H1 (cell line): ENCODE measurements around the gene TACR3. TPM values are rescaled to one million over a fixed set of nuclear protein-coding genes. Genes with fewer than 3 reads are reported as not detected.
"Not testable (repeated sequence)": the region's sequence is repeated elsewhere in the genome, so short reads cannot be mapped to it uniquely, and the experiment has no call there.

Source experiments
- CTCF ChIA-PET: fragments of 300-600 bp; sonication (Branson Sonifier 250); formaldehyde crosslinking; loops from one replicate; lab custom pipeline; 2021; ENCODE audit not compliant: partially characterized antibody; lab: Charles Lee
- POLR2A ChIA-PET: fragments of 300-600 bp; sonication (Branson Sonifier 250); formaldehyde crosslinking; loops from one replicate; lab custom pipeline; 2021; ENCODE audit warnings: inconsistent platforms; ENCODE audit not compliant: partially characterized antibody; lab: Charles Lee
- DNase-seq, 2 experiments: peaks; one replicate each; pipeline versions ENCODE4 v3.0.0 to v3.0.0-alpha.2; 2010 to 2022; ENCODE audit warnings: low spot score in 2 of 2, low read depth in 1 of 2, mixed read lengths in 1 of 2
- FAIRE-seq: peaks from 2 replicates; lab custom pipeline; 2011; peaks lifted over from hg19 to GRCh38; lab: Jason Lieb, UNC
- H2AFZ ChIP-seq: 2 replicates; pipeline ENCODE4 v1.8.1; 2012; ENCODE audit warnings: low read length, inconsistent platforms
- H2AK5ac ChIP-seq: 2 replicates; pipeline ENCODE4 v1.6.1; 2013; ENCODE audit warnings: low read depth, low read length
- H2BK120ac ChIP-seq: replicated peaks from 2 replicates; pipeline ENCODE3; 2013; ENCODE audit warnings: low read depth, low read length, inconsistent platforms
- H2BK12ac ChIP-seq: 2 replicates; pipeline ENCODE4 v1.6.1; 2013; ENCODE audit warnings: low read depth, low read length
- H2BK15ac ChIP-seq: 2 replicates; pipeline ENCODE4 v1.6.1; 2013; ENCODE audit warnings: low read length
- H2BK20ac ChIP-seq: 2 replicates; pipeline ENCODE4 v1.6.1; 2013; ENCODE audit warnings: low read length
- H2BK5ac ChIP-seq: 2 replicates; pipeline ENCODE4 v1.6.1; 2013; ENCODE audit warnings: low read depth, low read length
- H3K14ac ChIP-seq: 2 replicates; pipeline ENCODE4 v1.6.1; 2013; ENCODE audit warnings: inconsistent platforms; ENCODE audit not compliant: insufficient read length
- H3K18ac ChIP-seq: 2 replicates; pipeline ENCODE4 v1.6.1; 2013; ENCODE audit warnings: low read length; ENCODE audit errors: extremely low read depth
- H3K23ac ChIP-seq: 2 replicates; pipeline ENCODE4 v1.6.1; 2013; ENCODE audit warnings: inconsistent platforms; ENCODE audit not compliant: insufficient read length
- H3K23me2 ChIP-seq: 2 replicates; pipeline ENCODE4 v1.6.1; 2013; ENCODE audit warnings: low read depth, low read length
- H3K27ac ChIP-seq: 2 replicates; pipeline ENCODE4 v1.6.1; 2011; ENCODE audit warnings: low read depth, low read length, inconsistent platforms
- H3K27me3 ChIP-seq, 4 experiments: replicated peaks in 1 of 4; 1 replicate in 1 of 4; 2 replicates in 3 of 4; pipeline versions ENCODE4 v1.6.1 to v1.8.1; 2011 to 2013; ENCODE audit warnings: low read length in 3 of 4, mild to moderate bottlenecking in 3 of 4, inconsistent platforms in 2 of 4, mixed read lengths in 2 of 4, moderate library complexity in 1 of 4; ENCODE audit not compliant: control insufficient read depth in 3 of 4, insufficient read depth in 3 of 4; ENCODE audit errors: extremely low read depth in 1 of 4
- H3K36me3 ChIP-seq, 4 experiments: 2 replicates each; pipeline versions ENCODE4 v1.6.1 to v1.8.1; 2011 to 2013; ENCODE audit warnings: mild to moderate bottlenecking in 4 of 4, low read length in 3 of 4, moderate library complexity in 2 of 4, control low read depth in 1 of 4, inconsistent platforms in 1 of 4; ENCODE audit not compliant: insufficient read depth in 4 of 4, control insufficient read depth in 2 of 4
- H3K4ac ChIP-seq: replicated peaks from 2 replicates; pipeline ENCODE3; 2013; ENCODE audit warnings: low read length, low read depth, mixed read lengths, inconsistent platforms; ENCODE audit not compliant: insufficient read length
- H3K4me1 ChIP-seq, 4 experiments: replicated peaks in 1 of 4; 1 replicate in 1 of 4; 2 replicates in 3 of 4; pipeline versions ENCODE4 v1.6.1 to v1.8.1; 2011 to 2013; ENCODE audit warnings: low read length in 3 of 4, inconsistent platforms in 2 of 4, mixed read lengths in 1 of 4; ENCODE audit not compliant: insufficient read depth in 4 of 4, control insufficient read depth in 3 of 4
- H3K4me2 ChIP-seq, 2 experiments: 2 replicates each; pipeline versions ENCODE4 v1.6.1 to v1.8.1; 2011 to 2013; ENCODE audit warnings: low read depth in 2 of 2, low read length in 2 of 2, control low read depth in 1 of 2, inconsistent platforms in 1 of 2, mild to moderate bottlenecking in 1 of 2; ENCODE audit not compliant: insufficient read depth in 1 of 2
- H3K4me3 ChIP-seq, 4 experiments: fragments of 200-600, 300-600 bp in 1 of 4; sonication (generic), shearing (Covaris generic), sonication (Bioruptor Twin) in 1 of 4; 2 replicates each; pipeline versions ENCODE4 v1.5.1 to v1.8.1; 2011 to 2016; ENCODE audit warnings: low read length in 4 of 4, low read depth in 3 of 4, control low read depth in 2 of 4, inconsistent platforms in 2 of 4, mild to moderate bottlenecking in 2 of 4, mixed read lengths in 1 of 4, moderate library complexity in 1 of 4; ENCODE audit not compliant: insufficient read depth in 2 of 4; ENCODE audit errors: extremely low read depth in 1 of 4
- H3K56ac ChIP-seq: replicated peaks from 2 replicates; pipeline ENCODE3; 2013; ENCODE audit warnings: low read depth, mild to moderate bottlenecking, mixed read lengths, low read length, inconsistent platforms; ENCODE audit not compliant: insufficient read length
- H3K79me1 ChIP-seq: 2 replicates; pipeline ENCODE4 v1.6.1; 2013; ENCODE audit warnings: low read depth, low read length, control low read depth
- H3K79me2 ChIP-seq, 2 experiments: 2 replicates each; pipeline versions ENCODE4 v1.6.1 to v1.8.1; 2012 to 2013; ENCODE audit warnings: low read length in 2 of 2, mild to moderate bottlenecking in 2 of 2, inconsistent platforms in 1 of 2; ENCODE audit not compliant: insufficient read depth in 2 of 2, control insufficient read depth in 1 of 2
- H3K9ac ChIP-seq, 4 experiments: replicated peaks in 1 of 4; 1 replicate in 1 of 4; 2 replicates in 3 of 4; pipeline versions ENCODE4 v1.6.1 to v1.8.1; 2011 to 2013; ENCODE audit warnings: low read depth in 3 of 4, low read length in 3 of 4, control low read depth in 2 of 4, mild to moderate bottlenecking in 2 of 4, moderate library complexity in 2 of 4, inconsistent platforms in 1 of 4; ENCODE audit errors: extremely low read depth in 1 of 4
- H3K9me3 ChIP-seq, 2 experiments: 2 replicates each; pipeline versions ENCODE4 v1.6.1 to v1.8.1; 2012 to 2013; ENCODE audit warnings: mild to moderate bottlenecking in 2 of 2, moderate library complexity in 2 of 2, control low read depth in 1 of 2, inconsistent platforms in 1 of 2, low read depth in 1 of 2, low read length in 1 of 2, mixed read lengths in 1 of 2; ENCODE audit not compliant: insufficient read depth in 2 of 2
- H4K20me1 ChIP-seq, 2 experiments: replicated peaks in 1 of 2; 2 replicates each; pipeline versions ENCODE3 to v1.8.1; 2011 to 2013; ENCODE audit warnings: inconsistent platforms in 2 of 2, low read length in 2 of 2, mild to moderate bottlenecking in 1 of 2; ENCODE audit not compliant: insufficient read depth in 2 of 2, control insufficient read depth in 1 of 2
- H4K5ac ChIP-seq: 2 replicates; pipeline ENCODE4 v1.6.1; 2013; ENCODE audit warnings: low read length, low read depth, mixed read lengths, inconsistent platforms; ENCODE audit not compliant: insufficient read length
- H4K8ac ChIP-seq: 2 replicates; pipeline ENCODE4 v1.8.0; 2013; ENCODE audit warnings: mild to moderate bottlenecking, moderate library complexity, low read length, inconsistent platforms; ENCODE audit not compliant: insufficient read depth; ENCODE audit errors: extremely low read depth
- H4K91ac ChIP-seq: replicated peaks from 2 replicates; pipeline ENCODE3; 2013; ENCODE audit warnings: low read length, mixed read lengths, inconsistent platforms; ENCODE audit not compliant: insufficient read length
- BACH1 ChIP-seq: IDR thresholded peaks from 2 replicates; pipeline ENCODE4 v1.6.1; 2012; ENCODE audit warnings: low read length, improper control_type of control experiment
- JUN ChIP-seq: IDR thresholded peaks from 2 replicates; pipeline ENCODE4 v1.6.1; 2011; ENCODE audit warnings: low read depth, mild to moderate bottlenecking, improper control_type of control experiment, low read length
- SIRT6 ChIP-seq: IDR thresholded peaks from one replicate; pipeline ENCODE4 v1.7.1; 2012; ENCODE audit warnings: low read length, inconsistent platforms
- SP2 ChIP-seq: IDR thresholded peaks from 2 replicates; pipeline ENCODE4 v1.6.1; 2012; ENCODE audit warnings: mild to moderate bottlenecking, low read length, inconsistent platforms
- TAF7 ChIP-seq: optimal IDR thresholded peaks from 2 replicates; pipeline ENCODE3; 2011; ENCODE audit warnings: low read depth, mild to moderate bottlenecking, inconsistent platforms, low read length, moderate library complexity, borderline replicate concordance
- polyA plus RNA-seq, 7 experiments: library from polyadenylated mRNA; depleted of rRNA in 3 of 7; stranded (reverse) in 5 of 7; unstranded in 2 of 7; fragments of >200 nt in 5 of 7; fragments of 200-250 nt in 2 of 7; gene quantifications; 1 replicate in 5 of 7; 2 replicates in 1 of 7; 4 replicates in 1 of 7; pipeline versions ENCODE4 v1.2.1 to v1.2.3, GENCODE V29; 2011 to 2013; ENCODE audit warnings: missing spikeins in 2 of 7, mixed read lengths in 2 of 7
- total RNA-seq: library from RNA; stranded (reverse); fragmentation: NEBNext Ultra II Directional; extraction: Animal tissue kit (Norgen Biotek cat#: 25700); gene quantifications from 2 replicates; pipeline ENCODE4 v1.2.1, GENCODE V29; 2021
- TF ChIP-seq, protein P1 (sequence below): IDR thresholded peaks from 2 replicates; pipeline ENCODE4 v1.6.1; 2011; ENCODE audit warnings: low read length, improper control_type of control experiment

TACR3 gene
- total and polyA plus RNA-seq, 2 of the 8 experiments (the other 6 are each of a cell fraction or from before 2014, with no cell fraction given): 0.30 to 2.3 TPM

DNA sequence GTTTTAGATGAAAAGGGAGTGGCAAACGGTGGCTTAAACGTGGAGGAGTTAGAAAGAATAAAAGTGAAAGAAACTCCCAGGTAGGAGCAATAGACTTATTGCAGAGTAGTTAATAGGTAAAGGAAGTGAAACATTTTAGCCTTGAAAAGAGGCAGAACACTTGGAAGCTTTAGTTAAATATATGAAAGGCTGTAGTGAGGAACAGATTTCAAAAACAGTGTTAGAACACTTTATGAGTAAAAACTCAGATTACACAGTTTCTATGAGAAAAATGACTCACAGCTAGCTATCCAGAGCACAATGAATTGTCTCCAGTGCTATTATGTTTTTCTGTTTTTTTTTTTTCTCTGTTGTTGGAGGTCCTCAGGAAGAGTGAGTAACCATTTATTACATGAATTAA, 45.8 kb downstream of the TACR3 start (continued):
- TF ChIP-seq TAF7 (no peak), SIRT6 (no peak), BACH1 (no peak), SP2 (no peak), JUN (no peak)
- TF ChIP-seq, protein P1, sequence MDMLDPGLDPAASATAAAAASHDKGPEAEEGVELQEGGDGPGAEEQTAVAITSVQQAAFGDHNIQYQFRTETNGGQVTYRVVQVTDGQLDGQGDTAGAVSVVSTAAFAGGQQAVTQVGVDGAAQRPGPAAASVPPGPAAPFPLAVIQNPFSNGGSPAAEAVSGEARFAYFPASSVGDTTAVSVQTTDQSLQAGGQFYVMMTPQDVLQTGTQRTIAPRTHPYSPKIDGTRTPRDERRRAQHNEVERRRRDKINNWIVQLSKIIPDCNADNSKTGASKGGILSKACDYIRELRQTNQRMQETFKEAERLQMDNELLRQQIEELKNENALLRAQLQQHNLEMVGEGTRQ: no peak
- TF ChIP-seq, all 59 proteins: peak for 0

DNA sequence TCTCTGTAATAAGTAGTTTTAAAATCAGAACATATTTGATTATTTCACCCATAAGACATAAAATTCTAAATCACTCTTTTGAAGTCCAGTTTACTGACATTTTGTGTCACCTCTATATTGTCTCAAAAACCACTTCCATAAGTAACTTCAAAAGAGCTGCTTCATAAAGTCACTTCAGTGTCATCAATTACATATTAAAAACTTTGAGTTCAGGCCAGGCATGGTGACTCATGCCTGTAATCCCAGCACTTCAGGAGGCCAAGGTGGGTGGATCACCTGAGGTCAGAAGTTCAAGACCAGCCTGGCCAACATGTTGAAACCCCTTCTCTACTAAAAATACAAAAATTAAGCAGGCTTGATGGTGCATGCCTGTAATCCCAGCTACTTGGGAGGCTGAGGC, 53.0 kb downstream of the TACR3 start:
- H2BK20ac ChIP-seq, H4K8ac ChIP-seq, H3K9ac ChIP-seq, H2AFZ ChIP-seq, H2BK15ac ChIP-seq, H2BK120ac ChIP-seq, H3K4me2 ChIP-seq, H3K18ac ChIP-seq, H3K27me3 ChIP-seq, DNase-seq, H3K14ac ChIP-seq, H4K5ac ChIP-seq, H3K79me2 ChIP-seq, H3K79me1 ChIP-seq, H4K91ac ChIP-seq, FAIRE-seq, H2AK5ac ChIP-seq, H3K4me3 ChIP-seq, POLR2A ChIA-PET, H2BK12ac ChIP-seq, H3K4ac ChIP-seq, H3K56ac ChIP-seq, H3K9me3 ChIP-seq, H3K23me2 ChIP-seq, H3K23ac ChIP-seq, H3K36me3 ChIP-seq, H4K20me1 ChIP-seq, H2BK5ac ChIP-seq, H3K27ac ChIP-seq, H3K4me1 ChIP-seq: not testable (repeated sequence)
- CTCF ChIA-PET: interaction anchor here (1.6 kb wide), 1 partner anchor 16 kb away, joined by 4 read pairs; no protein-coding TSS in a partner anchor
